GM19193 (cell line): ENCODE results near the gene PARD3B.

ENCODE experiments used
- POLR2A ChIP-seq: IDR thresholded peaks from 4 replicates; pipeline ENCODE4 v1.6.1; 2011; ENCODE audit not compliant: insufficient read depth, insufficient read length; ENCODE audit errors: extremely low read depth

Gene PARD3B

DNA sequence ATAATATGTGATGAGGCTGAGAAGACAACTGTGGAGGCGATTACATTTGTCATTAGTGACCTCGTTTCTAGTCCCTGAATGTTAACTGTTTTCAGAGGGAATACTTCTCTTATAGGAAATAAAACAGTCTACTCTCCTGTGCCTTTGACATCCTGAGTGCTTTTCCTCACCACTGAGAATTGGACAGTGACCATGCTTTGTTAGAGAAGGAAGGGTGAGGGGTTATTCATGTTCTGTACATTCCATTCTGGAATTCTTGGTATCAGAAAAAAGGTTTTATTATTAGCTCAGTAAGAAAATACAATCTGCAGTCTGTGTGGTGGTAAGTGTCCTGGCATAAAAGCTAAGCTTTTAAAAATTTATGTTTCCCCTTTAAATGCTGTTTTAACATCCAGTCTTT, 58.8 kb downstream of the PARD3B start:
- TF ChIP-seq POLR2A = no peak

DNA sequence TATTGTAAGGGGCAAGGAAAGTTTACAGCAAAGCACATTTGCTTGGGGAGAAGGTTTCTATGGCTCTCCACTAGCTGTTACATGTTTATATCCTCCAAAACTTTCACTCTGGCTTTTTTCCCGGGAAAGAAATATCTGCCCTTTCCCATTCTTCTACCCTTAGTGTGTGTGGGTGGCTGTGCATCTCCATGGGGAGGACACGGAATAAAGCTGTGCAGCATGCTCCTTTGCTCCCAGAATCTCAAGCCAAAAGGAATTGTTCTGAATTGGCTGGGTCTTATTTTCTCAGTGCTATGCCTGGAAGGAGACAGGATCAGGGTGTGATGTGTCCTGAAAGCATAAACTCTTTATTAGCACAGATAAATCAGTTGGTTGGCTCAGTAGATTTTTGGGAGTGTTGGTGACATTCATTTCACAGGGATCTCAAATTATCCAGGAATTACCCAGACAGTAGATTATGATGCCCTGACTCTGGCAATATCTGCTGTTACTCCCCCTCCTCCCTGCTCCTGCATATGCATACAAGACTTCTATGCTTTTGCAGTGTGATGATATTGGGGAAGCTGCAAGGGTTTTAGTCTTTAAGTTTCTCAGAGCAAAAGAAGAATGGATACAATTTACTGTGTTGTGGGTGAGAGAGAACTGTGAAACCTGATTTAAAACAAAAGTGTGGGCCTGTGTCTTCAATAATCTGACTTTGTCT, 63.1 kb downstream of the PARD3B start:
- no peak for TF ChIP-seq POLR2A

DNA sequence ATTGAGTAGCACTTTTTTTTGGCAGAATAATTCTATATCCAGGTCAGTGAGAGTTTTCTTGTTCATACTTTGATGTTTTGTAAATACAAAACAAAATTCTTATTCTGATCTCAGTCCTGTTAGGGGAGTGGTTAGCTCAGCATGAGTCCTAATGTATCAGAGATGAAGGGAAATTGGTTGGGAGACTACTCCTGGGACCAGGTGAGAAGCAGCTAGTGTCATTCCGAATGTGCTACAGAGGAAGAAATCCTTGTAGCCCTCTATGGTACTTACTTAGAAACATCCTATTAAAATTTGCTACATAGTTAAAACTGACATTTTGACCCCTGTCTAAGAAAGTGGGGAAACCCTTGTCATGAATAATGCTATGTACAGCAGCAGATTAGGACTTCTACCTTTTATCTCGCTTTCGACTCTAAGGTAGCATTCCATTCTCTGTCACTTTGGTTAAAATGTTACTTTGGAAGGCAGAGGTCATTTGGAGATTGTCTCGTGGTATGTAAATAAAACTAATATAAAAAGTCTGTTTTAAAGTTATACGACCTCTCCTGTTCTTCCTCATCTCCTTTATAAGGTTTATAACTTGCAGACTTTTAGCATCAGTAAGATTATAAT, 65.8 kb downstream of the PARD3B start:
- TF ChIP-seq POLR2A = no peak

DNA sequence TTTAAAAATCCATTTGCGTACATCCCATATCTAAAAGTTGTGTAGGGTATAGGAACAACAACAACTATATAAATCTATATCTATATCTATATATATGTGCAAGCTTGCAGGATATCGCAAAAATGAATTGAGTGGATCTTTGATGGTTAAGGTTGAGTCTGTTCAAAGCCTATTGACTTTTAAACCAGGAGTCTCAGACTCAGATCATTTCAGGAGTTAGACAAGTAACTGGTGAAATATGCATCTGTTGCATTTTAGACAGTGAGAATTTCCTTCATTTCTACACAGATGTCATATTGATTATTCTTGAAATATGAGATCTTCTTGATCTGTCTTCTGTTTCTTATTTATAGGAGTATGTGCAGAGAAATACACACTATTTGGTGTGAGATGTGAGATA, 66.5 kb downstream of the PARD3B start:
- TF ChIP-seq POLR2A = no peak

DNA sequence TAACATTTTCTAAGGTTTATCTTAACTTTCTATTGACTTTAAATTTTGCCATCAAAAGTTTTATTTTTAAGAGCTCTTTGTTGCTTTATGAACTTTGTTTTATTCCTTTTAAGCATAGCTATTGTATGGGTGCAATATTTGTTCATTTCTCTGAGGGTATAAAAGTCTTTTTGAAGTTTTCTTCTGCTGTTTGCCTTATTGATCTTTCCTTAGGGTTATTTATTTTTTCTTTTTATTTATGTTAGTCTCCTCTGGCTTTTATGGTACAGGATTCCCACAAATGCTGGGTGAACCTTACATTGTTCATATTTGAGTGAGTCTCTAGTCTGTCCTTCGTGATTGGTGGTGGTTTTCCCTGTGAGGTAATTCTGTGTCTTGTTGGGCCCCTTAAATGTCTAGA, 68.4 kb downstream of the PARD3B start:
- no peak for TF ChIP-seq POLR2A

DNA sequence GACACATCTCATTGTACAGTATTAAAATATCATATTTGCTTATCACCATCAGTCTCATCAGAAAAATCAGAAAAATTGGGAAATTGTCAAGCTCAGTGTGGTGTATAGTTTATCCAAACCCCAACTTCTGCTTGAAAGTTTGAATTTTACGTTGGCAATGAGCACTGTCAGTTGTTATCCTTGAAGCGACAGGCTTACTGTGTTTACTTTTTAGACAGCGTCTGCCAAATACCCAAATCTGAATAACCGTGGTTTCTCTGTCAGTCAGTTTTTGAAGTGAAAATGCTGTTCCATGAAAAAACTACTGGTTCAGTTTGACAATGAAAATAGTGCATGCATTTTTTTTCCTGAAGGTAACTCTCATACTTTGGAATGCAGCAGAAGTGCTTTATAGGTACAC, 70.2 kb downstream of the PARD3B start:
- no peak for TF ChIP-seq POLR2A

DNA sequence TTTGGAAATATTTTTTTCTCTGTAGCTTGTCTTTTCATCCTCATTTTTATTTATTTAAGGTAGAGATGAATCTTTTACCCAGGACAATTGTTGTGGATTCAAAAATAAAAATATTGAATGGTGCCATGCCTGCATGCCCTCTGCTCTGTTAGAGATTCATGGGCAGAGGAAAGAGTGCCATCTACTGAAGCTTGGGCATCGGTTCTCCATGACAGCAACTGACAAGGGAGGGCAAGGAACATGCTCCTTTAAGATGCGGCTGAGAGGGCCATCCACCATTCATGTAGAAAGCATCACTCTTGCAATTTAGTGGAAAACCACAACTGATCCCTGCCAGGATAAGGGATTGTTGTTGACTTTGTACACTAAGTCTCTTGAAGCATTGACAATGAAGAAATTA, 79.9 kb downstream of the PARD3B start:
- no peak for TF ChIP-seq POLR2A

DNA sequence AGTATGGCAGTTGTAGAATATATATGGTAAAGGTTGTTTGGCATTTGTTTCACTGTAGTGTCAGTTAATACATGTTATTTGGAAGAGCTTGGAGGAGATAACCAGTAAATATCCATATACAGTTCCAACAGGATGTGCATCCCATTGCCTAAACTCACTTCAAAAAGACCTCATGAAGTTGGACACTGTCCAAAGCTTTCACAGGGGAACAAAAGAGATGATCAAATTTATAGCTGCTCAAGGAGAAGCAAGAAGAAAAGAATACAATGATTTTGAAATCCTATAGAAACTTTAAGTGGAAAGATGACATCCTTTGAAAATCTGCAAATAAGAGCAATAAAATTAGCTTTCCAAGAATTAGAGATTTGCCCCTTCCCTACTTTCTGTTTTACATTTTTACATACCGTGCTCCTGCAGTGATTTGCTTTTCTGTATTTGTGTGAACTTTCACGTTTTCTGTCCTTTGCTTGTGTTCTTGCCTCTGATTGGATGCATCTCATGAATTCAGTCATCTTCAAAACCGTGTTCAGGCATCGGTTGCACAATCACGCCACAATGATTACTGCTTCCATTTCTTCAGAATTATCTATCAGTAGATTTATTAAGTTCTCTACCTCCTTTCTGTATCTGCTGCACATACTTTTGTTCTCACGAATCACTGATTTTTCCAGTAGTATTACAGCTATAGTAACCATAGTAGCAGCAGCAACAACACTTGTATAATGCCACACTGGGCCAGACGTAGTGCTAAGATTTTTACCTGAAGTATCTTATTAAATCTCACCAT, 83.8 kb downstream of the PARD3B start:
- no peak for TF ChIP-seq POLR2A

DNA sequence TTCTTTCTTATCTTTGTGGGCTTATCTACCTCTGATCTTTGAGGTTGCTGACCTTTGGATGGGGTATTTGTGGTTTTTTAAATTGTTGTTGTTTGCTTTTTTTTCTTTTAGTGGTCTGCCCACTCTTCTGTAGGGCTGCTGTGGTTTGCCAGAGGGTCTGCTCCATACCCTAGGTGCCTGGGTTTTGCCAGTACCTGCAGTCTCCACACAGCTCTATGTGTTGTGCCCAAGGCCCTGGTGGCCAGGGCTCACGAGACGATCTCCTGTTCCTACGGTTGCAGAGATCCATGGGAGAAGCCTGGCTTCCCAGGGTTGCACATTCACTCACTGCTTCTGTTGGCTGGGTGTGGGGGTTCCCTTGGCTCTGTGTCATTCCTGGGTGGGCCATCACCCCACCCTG, 87.1 kb downstream of the PARD3B start:
- TF ChIP-seq POLR2A = no peak

DNA sequence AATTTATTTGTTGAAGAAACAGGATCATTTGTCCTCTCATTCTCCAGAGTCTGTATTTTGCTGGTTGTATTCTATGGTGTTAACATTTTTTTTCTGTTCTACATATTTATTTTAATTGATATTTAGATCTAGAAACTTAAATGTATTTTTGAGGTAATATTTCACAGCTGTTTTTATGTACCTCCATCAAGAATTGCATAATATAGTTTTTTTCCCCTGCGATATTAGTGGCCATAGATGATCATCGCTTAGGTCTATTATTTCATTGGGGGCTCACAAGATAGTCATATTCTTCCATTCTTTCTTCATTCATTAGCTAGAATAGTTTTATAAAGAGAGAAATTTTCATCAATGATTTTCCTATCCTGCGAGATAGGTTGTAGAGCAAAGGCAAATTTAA, 89.3 kb downstream of the PARD3B start:
- TF ChIP-seq POLR2A = no peak

DNA sequence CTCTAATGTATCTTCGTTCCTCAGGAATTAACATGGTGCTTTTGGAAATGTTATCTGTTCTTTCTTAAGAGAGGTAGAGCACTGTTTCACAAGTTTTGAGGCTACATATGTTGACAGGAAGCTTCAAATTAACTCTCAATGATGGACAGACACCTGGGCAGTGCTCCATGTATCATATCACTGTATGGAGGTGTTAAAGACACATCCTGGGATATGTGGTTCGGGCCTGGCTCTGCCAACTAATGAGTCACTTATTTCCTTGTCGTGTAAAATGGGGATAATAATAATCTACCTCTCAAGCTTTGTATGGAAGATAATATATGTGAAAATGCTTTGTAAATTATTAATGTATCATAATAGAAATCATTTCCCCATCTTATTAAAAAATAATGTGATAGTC, 90.2 kb downstream of the PARD3B start:
- no peak for TF ChIP-seq POLR2A

DNA sequence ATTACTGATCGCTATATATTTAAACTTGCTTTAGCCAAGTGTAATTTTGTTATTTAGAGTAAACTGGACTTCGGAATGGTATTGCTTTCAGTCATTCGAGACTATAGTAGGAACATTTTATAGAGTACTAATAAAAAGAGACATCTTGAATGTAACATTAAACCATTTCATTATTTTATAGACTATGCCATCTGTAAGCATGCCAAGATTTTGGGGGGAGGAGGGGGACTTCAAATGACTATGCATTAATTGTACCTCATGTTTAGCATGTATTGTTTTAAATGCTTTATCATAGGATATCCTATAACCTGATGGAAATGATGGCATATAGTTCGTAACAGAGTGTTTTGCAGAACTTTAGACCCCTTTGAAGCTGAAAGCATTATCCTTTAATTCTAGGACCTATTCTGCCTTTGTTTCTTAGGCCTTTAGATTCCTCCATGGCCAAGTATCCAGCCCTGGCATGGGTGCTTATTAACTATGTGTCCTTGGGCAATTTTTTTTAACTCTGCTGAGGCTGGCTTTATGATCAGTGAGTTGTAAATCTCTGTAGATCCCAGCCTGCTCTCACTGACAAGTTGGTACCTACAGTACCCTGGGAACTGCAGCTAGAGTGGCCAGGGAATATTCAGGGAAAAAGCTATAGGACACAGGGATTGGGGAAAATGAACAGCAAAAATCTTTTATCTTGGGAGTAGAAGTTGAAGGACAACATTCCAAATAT, 93.4 kb downstream of the PARD3B start:
- no peak for TF ChIP-seq POLR2A

DNA sequence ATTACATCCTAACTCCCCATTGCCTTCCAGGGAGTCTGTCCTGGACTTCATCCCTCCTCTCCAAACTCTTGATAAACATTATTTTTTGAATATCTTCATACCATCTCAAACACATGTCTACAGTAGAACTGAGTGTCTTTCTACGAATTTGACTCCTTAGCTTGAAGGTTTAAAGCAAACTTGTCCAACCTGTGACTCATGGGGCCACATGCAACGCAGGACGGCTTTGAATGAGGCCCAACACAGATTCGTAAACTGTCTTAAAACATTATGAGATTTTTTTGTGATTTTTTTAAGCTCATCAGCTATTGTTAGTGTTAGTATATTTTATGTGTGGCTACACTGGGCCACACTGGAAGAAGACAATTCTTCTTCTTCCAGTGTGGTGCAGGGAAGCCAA, 98.1 kb downstream of the PARD3B start:
- no peak for TF ChIP-seq POLR2A

DNA sequence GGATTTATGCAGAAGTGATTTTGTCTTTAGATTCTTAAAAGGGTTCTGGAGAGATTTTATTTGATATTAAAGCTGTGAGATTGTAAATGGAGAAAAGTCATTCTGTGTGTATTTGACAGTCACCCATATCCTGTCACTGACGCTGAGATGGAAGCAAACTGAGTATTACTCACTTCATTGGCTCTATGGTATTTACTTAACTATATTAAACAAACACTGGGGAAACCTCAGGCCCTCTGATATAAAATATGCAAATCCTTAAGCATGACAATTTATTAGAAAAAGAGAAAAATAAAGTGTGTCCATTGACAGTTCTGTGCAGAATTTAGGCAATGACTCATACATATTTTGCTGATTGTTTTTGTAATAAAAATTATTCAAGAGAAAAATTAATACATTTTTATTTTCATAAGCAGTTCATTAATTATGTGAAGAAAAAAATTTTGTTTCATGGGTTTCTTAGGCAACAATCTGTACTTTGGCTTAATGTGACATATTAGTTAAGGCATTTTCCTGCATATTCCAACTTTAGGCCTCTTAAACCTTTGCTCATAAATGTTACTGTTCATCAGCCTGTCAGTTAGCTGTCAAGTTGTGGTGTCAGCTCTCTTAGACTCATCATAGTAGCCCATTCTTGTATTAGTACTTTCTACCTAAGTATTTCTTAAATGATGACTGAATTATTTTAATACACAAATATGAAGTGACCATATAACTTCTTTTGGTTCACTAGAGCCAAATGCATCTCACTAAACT, 99.9 kb downstream of the PARD3B start:
- no peak for TF ChIP-seq POLR2A

DNA sequence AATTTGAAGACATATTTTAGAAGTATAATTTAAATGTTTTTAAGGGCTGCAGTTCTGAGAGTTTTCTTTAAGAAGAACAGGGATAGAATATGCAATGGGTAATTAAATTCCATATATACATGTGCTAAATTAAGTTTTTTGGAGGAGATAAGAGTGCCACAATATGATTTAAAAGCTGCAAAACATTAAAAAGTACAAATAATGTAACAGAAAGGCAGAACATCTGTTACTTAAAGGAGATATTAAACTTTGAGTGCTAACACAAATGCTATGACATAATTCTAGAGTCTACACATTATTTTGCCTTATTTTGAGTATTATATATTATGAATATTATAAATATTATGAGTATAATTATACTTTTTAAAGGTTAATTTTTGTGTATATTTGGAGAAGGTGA, 102.4 kb downstream of the PARD3B start:
- TF ChIP-seq POLR2A = no peak
